ENCODE measurements around the gene TMPRSS6. TPM values are rescaled to one million over a fixed set of nuclear protein-coding genes. Genes with fewer than 3 reads are reported as not detected.

The TMPRSS6 gene
- total and polyA plus RNA-seq, 2 of the 13 experiments (the other 11 are each of a cell fraction or from before 2014, with no cell fraction given): 4.2 to 4.8 TPM

GRCh38 chr22:37020192-37020479 lies 89.4 kb downstream of the TMPRSS6 start (continued):
- TF ChIP-seq ZNF407 (CRISPR knock-in tag; IDR thresholded peaks at IDR 0.05; ENCODE audit: not compliant biosample characterization) (no peak), ZNF672 (CRISPR knock-in tag; IDR thresholded peaks at IDR 0.05) (no peak), ZNF792 (CRISPR knock-in tag; IDR thresholded peaks at IDR 0.05) (no peak)
- TF ChIP-seq, protein P1, sequence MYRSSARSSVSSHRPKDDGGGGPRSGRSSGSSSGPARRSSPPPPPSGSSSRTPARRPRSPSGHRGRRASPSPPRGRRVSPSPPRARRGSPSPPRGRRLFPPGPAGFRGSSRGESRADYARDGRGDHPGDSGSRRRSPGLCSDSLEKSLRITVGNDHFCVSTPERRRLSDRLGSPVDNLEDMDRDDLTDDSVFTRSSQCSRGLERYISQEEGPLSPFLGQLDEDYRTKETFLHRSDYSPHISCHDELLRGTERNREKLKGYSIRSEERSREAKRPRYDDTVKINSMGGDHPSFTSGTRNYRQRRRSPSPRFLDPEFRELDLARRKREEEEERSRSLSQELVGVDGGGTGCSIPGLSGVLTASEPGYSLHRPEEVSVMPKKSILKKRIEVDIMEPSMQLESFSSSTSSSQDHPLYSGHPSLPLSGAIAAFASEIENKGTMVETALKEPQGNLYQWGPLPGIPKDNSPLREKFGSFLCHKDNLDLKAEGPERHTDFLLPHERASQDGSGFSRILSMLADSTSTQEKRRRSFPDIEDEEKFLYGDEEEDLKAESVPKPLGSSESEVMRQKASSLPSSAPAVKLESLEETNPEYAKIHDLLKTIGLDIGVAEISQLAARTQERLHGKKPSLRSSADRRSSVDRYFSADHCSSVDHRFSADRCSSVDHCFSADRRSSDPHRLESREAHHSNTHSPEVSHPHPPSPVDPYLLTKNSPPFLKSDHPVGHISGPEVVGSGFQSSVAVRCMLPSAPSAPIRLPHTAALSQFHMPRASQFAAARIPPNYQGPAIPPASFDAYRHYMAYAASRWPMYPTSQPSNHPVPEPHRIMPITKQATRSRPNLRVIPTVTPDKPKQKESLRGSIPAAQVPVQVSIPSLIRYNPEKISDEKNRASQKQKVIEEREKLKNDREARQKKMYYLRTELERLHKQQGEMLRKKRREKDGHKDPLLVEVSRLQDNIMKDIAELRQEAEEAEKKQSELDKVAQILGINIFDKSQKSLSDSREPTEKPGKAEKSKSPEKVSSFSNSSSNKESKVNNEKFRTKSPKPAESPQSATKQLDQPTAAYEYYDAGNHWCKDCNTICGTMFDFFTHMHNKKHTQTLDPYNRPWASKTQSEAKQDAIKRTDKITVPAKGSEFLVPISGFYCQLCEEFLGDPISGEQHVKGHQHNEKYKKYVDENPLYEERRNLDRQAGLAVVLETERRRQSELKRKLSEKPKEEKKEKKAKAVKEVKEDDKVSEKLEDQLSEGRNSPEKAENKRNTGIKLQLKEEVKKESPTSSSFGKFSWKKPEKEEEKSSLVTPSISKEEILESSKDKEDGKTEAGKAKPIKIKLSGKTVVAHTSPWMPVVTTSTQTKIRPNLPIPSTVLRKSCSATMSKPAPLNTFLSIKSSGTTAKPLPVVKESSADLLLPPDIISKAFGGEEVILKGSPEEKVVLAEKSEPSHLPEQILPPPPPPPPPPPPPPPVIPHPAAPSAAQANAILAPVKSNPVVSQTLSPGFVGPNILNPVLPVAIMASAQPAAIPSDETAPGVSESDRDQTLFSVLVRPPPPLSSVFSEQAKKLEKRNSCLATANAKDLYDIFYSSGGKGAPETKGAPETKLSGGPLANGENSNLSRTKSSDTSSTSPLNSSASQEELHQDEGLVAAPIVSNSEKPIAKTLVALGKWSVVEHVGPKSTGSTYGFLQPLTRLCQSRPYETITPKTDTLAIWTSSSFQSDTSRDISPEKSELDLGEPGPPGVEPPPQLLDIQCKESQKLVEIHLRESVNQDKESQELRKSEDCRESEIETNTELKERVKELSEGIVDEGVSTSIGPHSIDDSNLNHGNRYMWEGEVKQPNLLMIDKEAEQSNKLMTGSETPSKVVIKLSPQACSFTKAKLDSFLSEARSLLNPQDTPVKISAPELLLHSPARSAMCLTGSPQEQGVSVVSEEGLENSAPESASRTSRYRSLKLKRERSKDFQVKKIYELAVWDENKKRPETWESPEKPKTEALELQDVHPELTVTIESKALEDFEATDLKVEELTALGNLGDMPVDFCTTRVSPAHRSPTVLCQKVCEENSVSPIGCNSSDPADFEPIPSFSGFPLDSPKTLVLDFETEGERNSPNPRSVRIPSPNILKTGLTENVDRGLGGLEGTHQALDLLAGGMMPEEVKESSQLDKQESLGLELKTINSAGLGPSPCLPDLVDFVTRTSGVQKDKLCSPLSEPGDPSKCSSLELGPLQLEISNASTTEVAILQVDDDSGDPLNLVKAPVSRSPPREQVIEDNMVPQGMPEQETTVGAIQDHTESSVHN (CRISPR knock-in tag; IDR thresholded peaks at IDR 0.05): no peak
